ENCODE results near the gene CBX2. TPM values are rescaled to one million over a fixed set of nuclear protein-coding genes. Genes with fewer than 3 reads are reported as not detected.

Gene CBX2
- total RNA-seq (10 to 100 TPM in 1 of 2 donors, 1 to 10 TPM in 1; 3.8 to 13.5 TPM), polyA plus RNA-seq (1 to 10 TPM; 1.4 to 2.2 TPM)
- long read RNA-seq, donor 1, full-length matches to known transcripts = 10 of 10 reads
- long read RNA-seq, donor 1, partial matches to known transcripts = 0 of 10 reads
- long read RNA-seq, donor 1, other reads (novel, unspliced or antisense) = 0 of 10 reads
- long read RNA-seq, donor 2, full-length matches to known transcripts = 7 of 13 reads
- long read RNA-seq, donor 2, partial matches to known transcripts = 6 of 13 reads
- long read RNA-seq, donor 2, other reads (novel, unspliced or antisense) = 0 of 13 reads
- long read RNA-seq, donor 3, full-length matches to known transcripts = 9 of 14 reads
- long read RNA-seq, donor 3, partial matches to known transcripts = 0 of 14 reads
- long read RNA-seq, donor 3, other reads (novel, unspliced or antisense) = 5 of 14 reads
- long read RNA-seq, donor 4, full-length matches to known transcripts = 7 of 17 reads
- long read RNA-seq, donor 4, partial matches to known transcripts = 10 of 17 reads
- long read RNA-seq, donor 4, other reads (novel, unspliced or antisense) = 0 of 17 reads
- long read RNA-seq, donor 5, full-length matches to known transcripts = 25 of 25 reads
- long read RNA-seq, donor 5, partial matches to known transcripts = 0 of 25 reads
- long read RNA-seq, donor 5, other reads (novel, unspliced or antisense) = 0 of 25 reads

DNA sequence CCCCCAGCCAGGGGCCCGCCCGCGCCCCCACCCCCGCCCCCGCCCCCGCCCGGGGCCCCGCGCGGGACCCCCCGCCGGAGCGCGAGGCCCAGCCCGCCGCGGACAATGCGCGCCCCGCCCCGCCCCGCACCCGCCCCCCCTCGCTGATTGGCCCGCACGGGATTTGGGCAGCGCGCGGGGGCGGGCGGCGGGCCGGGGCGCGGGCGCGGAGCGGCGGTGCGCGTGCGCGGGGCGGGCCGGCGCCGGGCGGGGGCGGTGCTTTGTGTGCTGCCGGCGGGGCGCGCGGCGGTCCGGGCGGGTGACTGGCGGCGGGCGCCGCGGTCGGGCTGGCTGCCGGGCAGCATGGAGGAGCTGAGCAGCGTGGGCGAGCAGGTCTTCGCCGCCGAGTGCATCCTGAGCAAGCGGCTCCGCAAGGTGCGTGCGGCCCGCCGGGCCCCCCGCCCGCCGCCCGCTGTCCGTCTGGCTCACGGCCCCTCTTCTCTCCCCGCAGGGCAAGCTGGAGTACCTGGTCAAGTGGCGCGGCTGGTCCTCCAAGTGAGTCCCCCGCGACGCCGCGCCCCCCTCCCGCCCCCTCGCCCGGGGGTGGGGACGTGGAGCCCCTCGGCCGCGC lies at the start of gene CBX2:
CBX2 (plus strand) TSS at position 255 of the 610 bp plus-strand sequence; CDS start at position 343, 88 bp downstream.
- H3K4me3 ChIP-seq = peak within 1 kb of the TSS; percentile 57
- no peaks in the 10 kb centered on the region for H3K9me3 ChIP-seq (ENCODE audit: control insufficient read depth in 4 of 4, insufficient read depth in 3 of 4, low read length in 3 of 4)
- H3K36me3 ChIP-seq (ENCODE audit: control insufficient read depth in 4 of 4, insufficient read depth in 4 of 4, low read length in 4 of 4) = peaks cover 0 to 16% (median 5%) of the 10 kb centered on the region in 4 donors
- ATAC-seq (ENCODE audit: insufficient read depth, low FRiP score) = peak; percentile 61
- TF ChIP-seq, protein P1, sequence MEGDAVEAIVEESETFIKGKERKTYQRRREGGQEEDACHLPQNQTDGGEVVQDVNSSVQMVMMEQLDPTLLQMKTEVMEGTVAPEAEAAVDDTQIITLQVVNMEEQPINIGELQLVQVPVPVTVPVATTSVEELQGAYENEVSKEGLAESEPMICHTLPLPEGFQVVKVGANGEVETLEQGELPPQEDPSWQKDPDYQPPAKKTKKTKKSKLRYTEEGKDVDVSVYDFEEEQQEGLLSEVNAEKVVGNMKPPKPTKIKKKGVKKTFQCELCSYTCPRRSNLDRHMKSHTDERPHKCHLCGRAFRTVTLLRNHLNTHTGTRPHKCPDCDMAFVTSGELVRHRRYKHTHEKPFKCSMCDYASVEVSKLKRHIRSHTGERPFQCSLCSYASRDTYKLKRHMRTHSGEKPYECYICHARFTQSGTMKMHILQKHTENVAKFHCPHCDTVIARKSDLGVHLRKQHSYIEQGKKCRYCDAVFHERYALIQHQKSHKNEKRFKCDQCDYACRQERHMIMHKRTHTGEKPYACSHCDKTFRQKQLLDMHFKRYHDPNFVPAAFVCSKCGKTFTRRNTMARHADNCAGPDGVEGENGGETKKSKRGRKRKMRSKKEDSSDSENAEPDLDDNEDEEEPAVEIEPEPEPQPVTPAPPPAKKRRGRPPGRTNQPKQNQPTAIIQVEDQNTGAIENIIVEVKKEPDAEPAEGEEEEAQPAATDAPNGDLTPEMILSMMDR (IDR thresholded peaks at IDR 0.05; ENCODE audit: control extremely low read depth, extremely low read depth) = no peak
- peak; percentile 85 to 90 (median 89) for DNase-seq
- no peaks in the 10 kb centered on the region for H3K27me3 ChIP-seq (ENCODE audit: control insufficient read depth in 3 of 3, insufficient read depth in 3 of 3, low read length in 2 of 3)
- WGBS, 2 donors = 0 to 1% methylated on average over 9 to 96 of the region's 96 CpGs
- peak within 1 kb of the TSS; percentile 11 to 26 for H3K27ac ChIP-seq (ENCODE audit: low read depth in 1 of 2, low read length in 1 of 2)
- H3K9ac ChIP-seq (ENCODE audit: insufficient read depth in 1 of 2, low read length in 2 of 2) = peak within 1 kb of the TSS; percentile 25 to 67
- H3K4me1 ChIP-seq (ENCODE audit: control insufficient read depth in 5 of 5, insufficient read depth in 5 of 5, low read length in 5 of 5) = peaks cover 4 to 35% (median 4%) of the 10 kb centered on the region in 5 donors

DNA sequence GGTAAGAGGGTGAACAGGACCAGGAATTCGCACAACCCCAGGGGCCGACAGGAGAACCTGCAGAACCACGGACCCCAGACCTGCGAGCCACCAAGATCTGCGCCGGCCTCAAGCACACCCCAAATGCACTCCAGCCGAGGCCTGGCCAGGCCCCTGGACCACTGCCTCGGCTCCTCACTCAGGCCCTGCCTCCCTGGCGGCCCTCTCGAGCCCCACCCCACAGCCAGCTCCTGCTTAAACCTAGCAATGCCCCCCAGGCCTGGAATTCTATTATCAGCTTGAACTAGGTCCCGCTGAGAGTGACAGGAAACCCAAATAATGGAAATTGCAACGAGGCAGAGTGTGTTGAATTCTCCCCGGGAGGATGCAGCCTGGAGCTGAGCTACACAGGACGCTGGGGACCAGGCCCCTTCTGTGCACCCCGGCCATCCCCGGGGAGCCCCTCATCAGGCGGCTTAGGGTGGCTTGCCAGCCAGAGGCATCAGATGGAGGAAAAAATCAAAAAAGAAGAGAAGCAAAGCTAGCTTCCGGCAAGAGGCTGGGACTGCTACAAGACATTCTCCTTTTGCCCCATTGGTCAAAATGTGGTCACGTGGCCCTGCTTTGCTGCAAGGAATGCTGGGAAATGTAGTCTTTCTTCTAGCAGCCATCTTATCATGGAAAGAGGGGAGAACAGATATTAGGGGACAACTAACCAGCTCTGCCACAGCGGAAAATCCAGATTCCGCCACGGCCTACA lies 49.6 kb upstream of the CBX2 start:
- Histone ChIP-seq H3K27me3 (ENCODE audit: control insufficient read depth in 3 of 3, insufficient read depth in 3 of 3, low read length in 2 of 3) (no peaks in the 10 kb centered on the region), H3K4me3 (no peak overlapping the region), H3K27ac (ENCODE audit: low read depth in 1 of 2, low read length in 1 of 2) (no peak overlapping the region), H3K4me1 (ENCODE audit: control insufficient read depth in 5 of 5, insufficient read depth in 5 of 5, low read length in 5 of 5) (peaks cover 0 to 8% (median 0%) of the 10 kb centered on the region in 5 donors), H3K9me3 (ENCODE audit: control insufficient read depth in 4 of 4, insufficient read depth in 3 of 4, low read length in 3 of 4) (no peaks in the 10 kb centered on the region), H3K9ac (ENCODE audit: insufficient read depth in 1 of 2, low read length in 2 of 2) (no peak overlapping the region), H3K36me3 (ENCODE audit: control insufficient read depth in 4 of 4, insufficient read depth in 4 of 4, low read length in 4 of 4) (no peaks in the 10 kb centered on the region)
- TF ChIP-seq, protein P1 (IDR thresholded peaks at IDR 0.05; ENCODE audit: control extremely low read depth, extremely low read depth) = no peak
- WGBS, 2 donors = 52 to 53% methylated on average over 22 of the region's 22 CpGs
- peak; percentile 92 to 97 (median 97) for DNase-seq
- peak; percentile 49 for ATAC-seq (ENCODE audit: insufficient read depth, low FRiP score)

DNA sequence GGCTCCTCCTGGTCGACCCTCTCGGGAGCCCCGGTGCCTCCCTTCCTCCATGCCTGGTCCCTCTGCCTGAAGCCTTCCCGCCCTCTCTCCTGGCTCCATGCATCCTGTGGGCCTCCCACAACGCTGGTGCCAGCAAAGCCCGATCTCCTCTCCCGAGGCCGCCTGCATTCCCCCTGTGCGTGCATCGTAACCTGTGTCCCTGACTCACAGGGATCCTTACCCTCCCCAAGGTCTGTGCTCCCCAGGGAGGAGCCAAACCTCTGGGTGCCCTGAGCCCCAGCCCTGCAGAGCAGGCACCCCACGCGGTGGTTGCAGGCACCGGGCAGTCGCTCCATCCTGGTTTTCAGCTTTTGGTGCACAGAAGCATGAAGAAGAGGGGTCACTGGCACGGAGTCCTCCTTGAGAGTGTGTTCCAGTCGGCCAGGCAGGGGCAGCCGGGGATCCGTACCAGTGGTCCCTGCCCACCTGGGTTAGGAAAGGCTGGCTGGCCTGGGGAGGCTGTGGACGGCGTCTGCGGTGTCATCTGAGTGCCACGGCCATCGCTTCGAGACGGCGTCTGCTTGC lies 49.0 kb upstream of the CBX2 start:
- WGBS, 2 donors = 79 to 82% methylated on average over 26 of the region's 26 CpGs
- Histone ChIP-seq H3K4me3 (no peak overlapping the region), H3K27me3 (ENCODE audit: control insufficient read depth in 3 of 3, insufficient read depth in 3 of 3, low read length in 2 of 3) (no peaks in the 10 kb centered on the region), H3K9me3 (ENCODE audit: control insufficient read depth in 4 of 4, insufficient read depth in 3 of 4, low read length in 3 of 4) (no peaks in the 10 kb centered on the region), H3K27ac (ENCODE audit: low read depth in 1 of 2, low read length in 1 of 2) (no peak overlapping the region), H3K9ac (ENCODE audit: insufficient read depth in 1 of 2, low read length in 2 of 2) (no peak overlapping the region), H3K36me3 (ENCODE audit: control insufficient read depth in 4 of 4, insufficient read depth in 4 of 4, low read length in 4 of 4) (no peaks in the 10 kb centered on the region), H3K4me1 (ENCODE audit: control insufficient read depth in 5 of 5, insufficient read depth in 5 of 5, low read length in 5 of 5) (peaks cover 0 to 8% (median 0%) of the 10 kb centered on the region in 5 donors)
- TF ChIP-seq, protein P1 (IDR thresholded peaks at IDR 0.05; ENCODE audit: control extremely low read depth, extremely low read depth) = no peak
- DNase-seq = no peak
- no peak for ATAC-seq (ENCODE audit: insufficient read depth, low FRiP score)

Measured in lung (tissue), 16 donors.